ENCODE results near the gene ZNF423. TPM values are rescaled to one million over a fixed set of nuclear protein-coding genes. Genes with fewer than 3 reads are reported as not detected.

ZNF423 gene
- total and polyA plus RNA-seq, 4 donors = 1.1 to 14.8 (median 3.3) TPM

- Histone ChIP-seq H3K36me3 (ENCODE audit: control insufficient read depth in 4 of 4, insufficient read depth in 4 of 4, low read length in 4 of 4) (no peaks in the 10 kb centered on the region), H3K4me1 (ENCODE audit: control insufficient read depth in 5 of 5, insufficient read depth in 5 of 5, low read length in 5 of 5) (peaks cover 0 to 28% (median 3%) of the 10 kb centered on the region in 5 donors), H3K27ac (ENCODE audit: low read depth in 1 of 2, low read length in 1 of 2) (no peak overlapping the region), H3K9ac (ENCODE audit: insufficient read depth in 1 of 2, low read length in 2 of 2) (no peak overlapping the region), H3K9me3 (ENCODE audit: control insufficient read depth in 4 of 4, insufficient read depth in 3 of 4, low read length in 3 of 4) (no peaks in the 10 kb centered on the region), H3K4me3 (no peak overlapping the region), H3K27me3 (ENCODE audit: control insufficient read depth in 3 of 3, insufficient read depth in 3 of 3, low read length in 2 of 3) (peaks cover 0 to 2% (median 0%) of the 10 kb centered on the region in 3 donors)
- ATAC-seq (ENCODE audit: insufficient read depth, low FRiP score) (no peak), DNase-seq (peak in 2 of 3 donors; percentile 53 to 70)
- TF ChIP-seq, protein P1, sequence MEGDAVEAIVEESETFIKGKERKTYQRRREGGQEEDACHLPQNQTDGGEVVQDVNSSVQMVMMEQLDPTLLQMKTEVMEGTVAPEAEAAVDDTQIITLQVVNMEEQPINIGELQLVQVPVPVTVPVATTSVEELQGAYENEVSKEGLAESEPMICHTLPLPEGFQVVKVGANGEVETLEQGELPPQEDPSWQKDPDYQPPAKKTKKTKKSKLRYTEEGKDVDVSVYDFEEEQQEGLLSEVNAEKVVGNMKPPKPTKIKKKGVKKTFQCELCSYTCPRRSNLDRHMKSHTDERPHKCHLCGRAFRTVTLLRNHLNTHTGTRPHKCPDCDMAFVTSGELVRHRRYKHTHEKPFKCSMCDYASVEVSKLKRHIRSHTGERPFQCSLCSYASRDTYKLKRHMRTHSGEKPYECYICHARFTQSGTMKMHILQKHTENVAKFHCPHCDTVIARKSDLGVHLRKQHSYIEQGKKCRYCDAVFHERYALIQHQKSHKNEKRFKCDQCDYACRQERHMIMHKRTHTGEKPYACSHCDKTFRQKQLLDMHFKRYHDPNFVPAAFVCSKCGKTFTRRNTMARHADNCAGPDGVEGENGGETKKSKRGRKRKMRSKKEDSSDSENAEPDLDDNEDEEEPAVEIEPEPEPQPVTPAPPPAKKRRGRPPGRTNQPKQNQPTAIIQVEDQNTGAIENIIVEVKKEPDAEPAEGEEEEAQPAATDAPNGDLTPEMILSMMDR (IDR thresholded peaks at IDR 0.05; ENCODE audit: control extremely low read depth, extremely low read depth) = no peak
- 64 to 80% methylated on average over 15 of the region's 15 CpGs for WGBS, 2 donors
Observed at GRCh38 chr16:49750341-49751000, 105.4 kb downstream of the ZNF423 start.

DNA sequence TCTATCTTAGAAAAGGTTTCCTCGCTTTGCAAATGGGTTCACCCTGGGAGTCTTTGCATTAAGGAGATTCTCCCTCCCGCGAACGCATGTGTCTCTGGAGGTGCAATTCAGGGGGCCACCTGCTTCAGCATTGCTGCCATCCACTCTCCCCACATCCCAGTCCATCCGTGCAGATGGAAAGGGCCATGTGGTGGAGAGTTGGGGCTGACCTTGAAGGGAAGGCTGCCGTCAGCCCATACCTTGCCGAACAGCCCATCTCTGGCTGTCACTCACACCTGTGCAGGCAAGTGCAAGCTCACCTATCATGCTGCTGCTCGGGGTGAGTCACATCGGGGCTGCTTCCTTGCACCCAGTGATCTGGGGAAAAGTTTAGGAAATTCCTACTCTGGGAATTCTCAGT, 106.1 kb downstream of the ZNF423 start:
- no peak for ATAC-seq (ENCODE audit: insufficient read depth, low FRiP score)
- H3K27me3 ChIP-seq (ENCODE audit: control insufficient read depth in 3 of 3, insufficient read depth in 3 of 3, low read length in 2 of 3) = peaks cover 0 to 2% (median 0%) of the 10 kb centered on the region in 3 donors
- H3K9me3 ChIP-seq (ENCODE audit: control insufficient read depth in 4 of 4, insufficient read depth in 3 of 4, low read length in 3 of 4) = no peaks in the 10 kb centered on the region
- no peak overlapping the region for H3K9ac ChIP-seq (ENCODE audit: insufficient read depth in 1 of 2, low read length in 2 of 2)
- 85 to 92% methylated on average over 9 of the region's 9 CpGs for WGBS, 2 donors
- peaks cover 0 to 21% (median 3%) of the 10 kb centered on the region in 5 donors for H3K4me1 ChIP-seq (ENCODE audit: control insufficient read depth in 5 of 5, insufficient read depth in 5 of 5, low read length in 5 of 5)
- H3K36me3 ChIP-seq (ENCODE audit: control insufficient read depth in 4 of 4, insufficient read depth in 4 of 4, low read length in 4 of 4) = no peaks in the 10 kb centered on the region
- H3K27ac ChIP-seq (ENCODE audit: low read depth in 1 of 2, low read length in 1 of 2) = no peak overlapping the region
- DNase-seq = no peak
- no peak overlapping the region for H3K4me3 ChIP-seq
- TF ChIP-seq, protein P1 (IDR thresholded peaks at IDR 0.05; ENCODE audit: control extremely low read depth, extremely low read depth) = no peak

DNA sequence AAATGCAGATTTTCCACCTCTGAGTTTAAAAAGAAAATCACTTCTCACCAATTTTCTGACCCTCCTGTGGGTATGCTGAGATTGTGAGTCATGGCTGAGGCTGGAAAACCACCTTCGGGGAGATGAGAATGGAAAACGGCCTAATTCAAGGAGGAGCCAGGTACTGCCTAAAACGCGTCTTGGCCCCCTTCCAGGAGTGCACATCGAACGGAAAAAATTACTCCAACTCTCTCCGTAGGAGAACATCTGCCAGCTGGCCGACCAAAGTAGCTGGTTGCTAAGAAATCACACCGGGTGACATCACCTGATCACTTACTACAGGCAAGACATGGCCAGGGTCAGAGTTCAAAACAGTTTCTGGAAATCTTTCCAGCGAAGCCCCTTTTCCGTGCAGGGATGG, 107.6 kb downstream of the ZNF423 start:
- ATAC-seq (ENCODE audit: insufficient read depth, low FRiP score) (no peak), DNase-seq (no peak)
- 62 to 75% methylated on average over 11 of the region's 11 CpGs for WGBS, 2 donors
- H3K27ac ChIP-seq (ENCODE audit: low read depth in 1 of 2, low read length in 1 of 2) = no peak overlapping the region
- H3K36me3 ChIP-seq (ENCODE audit: control insufficient read depth in 4 of 4, insufficient read depth in 4 of 4, low read length in 4 of 4) = no peaks in the 10 kb centered on the region
- TF ChIP-seq, protein P1 (IDR thresholded peaks at IDR 0.05; ENCODE audit: control extremely low read depth, extremely low read depth) = no peak
- H3K4me1 ChIP-seq (ENCODE audit: control insufficient read depth in 5 of 5, insufficient read depth in 5 of 5, low read length in 5 of 5) = peaks cover 0 to 13% (median 0%) of the 10 kb centered on the region in 5 donors
- H3K27me3 ChIP-seq (ENCODE audit: control insufficient read depth in 3 of 3, insufficient read depth in 3 of 3, low read length in 2 of 3) = peaks cover 0 to 2% (median 0%) of the 10 kb centered on the region in 3 donors
- no peaks in the 10 kb centered on the region for H3K9me3 ChIP-seq (ENCODE audit: control insufficient read depth in 4 of 4, insufficient read depth in 3 of 4, low read length in 3 of 4)
- H3K9ac ChIP-seq (ENCODE audit: insufficient read depth in 1 of 2, low read length in 2 of 2) = no peak overlapping the region
- no peak overlapping the region for H3K4me3 ChIP-seq

Data from lung (tissue), 12 donors.